Lower leg skin (tissue), 4 donors: ENCODE measurements around the gene UMAD1. TPM values are rescaled to one million over a fixed set of nuclear protein-coding genes. Genes with fewer than 3 reads are reported as not detected.

Experiments
- DNase-seq, 2 donors: peaks; one replicate each; pipeline ENCODE4 v3.0.0-alpha.2; 2019; ENCODE audit warnings: low spot score in 2 of 2
- H3K4me3 ChIP-seq: fragments of 200-600 bp; sonication (generic); 2 replicates; pipeline ENCODE4 v1.5.1; 2017; ENCODE audit warnings: mild to moderate bottlenecking, low read depth; ENCODE audit not compliant: poor library complexity, severe bottlenecking
- CTCF ChIP-seq, 3 donors: fragments of 450-650 bp; IDR thresholded peaks; one replicate each; pipeline ENCODE4 v1.5.1; 2016; ENCODE audit warnings: antibody characterized with exemption in 3 of 3, mild to moderate bottlenecking in 3 of 3, moderate library complexity in 2 of 3
- POLR2A ChIP-seq, 2 donors: fragments of 450-650 bp; IDR thresholded peaks; one replicate each; pipeline ENCODE4 v1.6.1; 2016 to 2017; ENCODE audit warnings: antibody characterized with exemption in 2 of 2, mild to moderate bottlenecking in 1 of 2, moderate library complexity in 1 of 2
- WGBS, 2 donors: methylation state at CpG; one replicate each; pipeline ENCODE4 v1.1.5; 2018; 5-methylcytosine and 5-hydroxymethylcytosine counted together
- intact Hi-C: fragments of 100-400 bp; cut with DNase I; formaldehyde crosslinking; loops from one replicate; pipeline ENCODE4 v1.15.0; 2023; ENCODE audit warnings: low total_unique reads
- total RNA-seq, 4 donors: library from RNA; depleted of rRNA; stranded (reverse); fragments of >200 nt; gene quantifications; one replicate each; pipeline ENCODE4 v1.1.0, GENCODE V29; 2016

UMAD1 gene
- total RNA-seq, 4 donors from 2014 or later = 12.3 to 26.1 (median 13.2) TPM

- 92 to 100% methylated on average over 1 of the region's 1 CpG for WGBS, 2 donors
- no peak for TF ChIP-seq CTCF (IDR thresholded peaks at IDR 0.05)
- TF ChIP-seq POLR2A (IDR thresholded peaks at IDR 0.05) = no peak
- intact Hi-C loops = no loop called here
- H3K4me3 ChIP-seq = no peak overlapping the region
- DNase-seq = no peak
Observed at GRCh38 chr7:7876419-7876818, 235.9 kb downstream of the UMAD1 start.

- TF ChIP-seq CTCF (IDR thresholded peaks at IDR 0.05) (no peak), POLR2A (IDR thresholded peaks at IDR 0.05) (no peak)
- WGBS, 2 donors = 97 to 98% methylated on average over 6 of the region's 6 CpGs
- intact Hi-C loops = no loop called here
Observed at GRCh38 chr7:7881581-7881980, 241.0 kb downstream of the UMAD1 start.

GRCh38 chr7:7882888-7883287 is 242.3 kb downstream of the UMAD1 start:
- DNase-seq = no peak
- WGBS, 2 donors = 91 to 98% methylated on average over 2 of the region's 2 CpGs
- intact Hi-C loops = no loop called here
- H3K4me3 ChIP-seq = no peak overlapping the region
- no peak for TF ChIP-seq CTCF (IDR thresholded peaks at IDR 0.05)
- no peak for TF ChIP-seq POLR2A (IDR thresholded peaks at IDR 0.05)

More at GRCh38 chr7:7881581-7881980, 241.0 kb downstream of the UMAD1 start:
- DNase-seq = no peak
- no peak overlapping the region for H3K4me3 ChIP-seq

DNA sequence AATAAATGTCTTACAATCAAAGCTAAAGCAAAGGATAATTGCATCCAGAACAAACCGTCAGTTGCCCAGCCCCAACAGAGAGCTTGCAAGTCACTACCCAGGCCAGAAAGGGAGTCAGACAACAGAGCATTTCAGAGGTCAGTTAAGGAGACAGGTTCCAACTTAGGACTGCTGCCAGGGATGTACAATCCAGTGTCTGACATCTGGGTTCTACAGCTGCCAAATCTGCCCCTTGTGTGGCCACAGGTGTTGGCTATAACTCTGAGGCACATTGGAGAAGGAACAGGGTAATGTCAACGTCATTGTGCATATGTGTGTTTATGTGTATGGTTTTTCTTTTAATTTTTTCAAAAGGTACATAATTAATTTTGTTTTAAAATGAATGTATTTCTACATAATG is 242.8 kb downstream of the UMAD1 start:
- intact Hi-C loops = no loop called here
- no peak for DNase-seq
- 80 to 82% methylated on average over 2 of the region's 2 CpGs for WGBS, 2 donors
- TF ChIP-seq POLR2A (IDR thresholded peaks at IDR 0.05) = no peak
- TF ChIP-seq CTCF (IDR thresholded peaks at IDR 0.05) = no peak
- H3K4me3 ChIP-seq = no peak overlapping the region

DNA sequence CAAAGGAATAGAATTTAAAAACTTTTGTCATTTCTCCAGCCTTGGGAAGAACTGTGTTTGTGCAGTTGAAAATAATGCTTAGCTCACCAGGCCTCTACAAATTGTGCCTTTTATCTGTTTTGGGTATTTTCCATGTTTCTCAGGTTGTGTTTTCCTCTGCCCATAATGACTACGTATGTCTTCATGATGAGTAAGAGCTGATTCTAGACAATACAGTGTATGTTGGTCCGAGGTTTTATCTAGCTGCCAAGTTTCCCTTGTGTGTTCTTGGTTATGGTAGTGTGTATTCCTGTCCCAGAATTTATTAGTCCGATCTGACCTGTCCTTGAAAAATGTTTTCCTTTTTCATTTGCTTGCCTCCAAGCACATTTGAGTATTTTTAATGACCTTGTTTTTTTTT is 244.3 kb downstream of the UMAD1 start:
- no peak for TF ChIP-seq CTCF (IDR thresholded peaks at IDR 0.05)
- TF ChIP-seq POLR2A (IDR thresholded peaks at IDR 0.05) = no peak
- 47 to 72% methylated on average over 3 of the region's 3 CpGs for WGBS, 2 donors
- no peak overlapping the region for H3K4me3 ChIP-seq
- no peak for DNase-seq
- intact Hi-C loops = no loop called here

DNA sequence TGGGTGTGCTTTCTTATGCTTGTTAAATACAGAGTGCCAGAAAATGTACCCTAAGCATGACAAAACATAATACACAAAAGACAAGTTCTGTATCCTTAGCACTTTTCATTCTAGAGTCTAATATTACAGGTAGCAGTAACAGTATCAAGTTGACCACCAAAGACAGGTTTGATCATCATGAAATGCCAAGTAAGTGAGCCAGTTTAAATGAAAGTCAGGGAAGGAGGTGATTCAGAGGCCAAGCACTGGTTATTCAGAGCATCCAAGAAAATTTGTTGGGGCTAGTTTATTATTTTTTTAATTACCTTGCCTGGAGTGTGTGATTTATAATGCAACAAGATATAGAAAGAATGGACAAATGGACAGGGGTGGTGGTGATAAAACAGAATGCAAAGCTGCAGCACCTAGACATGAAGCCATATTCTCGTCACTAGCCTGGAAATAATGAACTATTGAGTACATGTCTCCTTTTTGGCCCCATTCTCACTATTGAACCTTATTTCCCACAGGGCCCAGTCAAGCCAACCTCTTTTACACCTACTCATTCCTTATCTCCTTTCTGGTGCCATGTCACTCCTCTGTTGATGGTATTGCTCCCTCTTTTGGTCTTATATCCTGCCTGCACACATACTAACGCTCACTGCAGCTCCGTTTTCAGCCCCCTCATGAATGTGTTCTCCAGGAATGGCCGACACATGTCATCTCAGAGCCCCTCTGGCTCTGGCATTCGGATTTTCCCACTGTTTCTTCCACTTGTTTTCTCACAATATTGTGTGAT is 249.4 kb downstream of the UMAD1 start:
- no peak overlapping the region for H3K4me3 ChIP-seq
- no peak for DNase-seq
- WGBS, 2 donors = 94 to 98% methylated on average over 5 of the region's 5 CpGs
- TF ChIP-seq CTCF (IDR thresholded peaks at IDR 0.05) (no peak), POLR2A (IDR thresholded peaks at IDR 0.05) (no peak)
- intact Hi-C loops = no loop called here
